Coronary artery (tissue), 2 donors: ENCODE measurements around the gene DTNB.
"Not testable (repeated sequence)": the region's sequence is repeated elsewhere in the genome, so short reads cannot be mapped to it uniquely, and the experiment has no call there.

ENCODE experiments used
- DNase-seq: peaks from one replicate; pipeline ENCODE4 v3.0.0-alpha.2; 2017; ENCODE audit warnings: low spot score
- H3K27ac ChIP-seq, 2 donors: fragments of 200-600 bp; sonication (generic); one replicate each; pipeline ENCODE4 v1.5.1; 2016 to 2019
- H3K4me3 ChIP-seq: fragments of 200-600 bp; sonication (generic); 2 replicates; pipeline ENCODE4 v1.5.1; 2016; ENCODE audit warnings: mild to moderate bottlenecking, moderate library complexity
- CTCF ChIP-seq: fragments of 200-600 bp; sonication (generic); IDR thresholded peaks from one replicate; pipeline ENCODE4 v1.5.1; 2019; ENCODE audit warnings: antibody characterized with exemption

Gene DTNB

GRCh38 chr2:25602333-25602723 is 71.0 kb downstream of the DTNB start:
- Histone ChIP-seq H3K4me3 (no peak overlapping the region), H3K27ac (no peak overlapping the region)
- no peak for DNase-seq
- TF ChIP-seq CTCF = no peak

DNA sequence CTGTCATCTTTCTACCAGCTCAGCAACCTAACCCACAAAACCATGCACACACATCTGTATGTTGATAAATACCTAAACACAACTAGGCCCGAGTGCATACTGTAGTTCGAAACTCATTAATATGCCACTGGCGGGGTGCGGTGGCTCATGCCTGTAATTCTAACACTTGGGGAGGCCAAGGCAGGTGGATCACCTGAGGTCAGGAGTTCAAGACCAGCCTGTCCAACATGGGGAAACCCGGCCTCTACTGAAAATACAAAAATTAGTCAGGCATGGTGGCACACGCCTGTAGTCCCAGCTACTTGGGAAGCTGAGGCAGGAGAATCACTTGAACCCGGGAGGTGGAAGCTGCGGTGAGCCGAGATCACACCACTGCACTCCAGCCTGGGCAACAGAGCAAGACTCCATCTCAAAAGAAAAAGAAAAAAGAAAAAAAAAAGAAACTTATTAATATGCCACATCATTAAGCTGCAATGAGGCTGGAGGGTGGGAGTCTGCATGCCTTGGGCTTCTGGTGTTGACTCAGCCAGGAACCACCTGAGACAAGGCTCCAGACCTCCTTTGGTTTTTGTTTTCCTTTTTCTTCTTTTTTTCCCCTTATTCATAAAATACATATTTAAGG is 71.6 kb downstream of the DTNB start:
- not testable (repeated sequence) for H3K27ac ChIP-seq, H3K4me3 ChIP-seq

GRCh38 chr2:25598911-25599310 is 74.5 kb downstream of the DTNB start:
- Histone ChIP-seq H3K27ac (no peak overlapping the region), H3K4me3 (no peak overlapping the region)
- no peak for DNase-seq
- no peak for TF ChIP-seq CTCF

More for the DNA sequence above, 71.6 kb downstream of the DTNB start:
- not testable (repeated sequence) for DNase-seq

DNA sequence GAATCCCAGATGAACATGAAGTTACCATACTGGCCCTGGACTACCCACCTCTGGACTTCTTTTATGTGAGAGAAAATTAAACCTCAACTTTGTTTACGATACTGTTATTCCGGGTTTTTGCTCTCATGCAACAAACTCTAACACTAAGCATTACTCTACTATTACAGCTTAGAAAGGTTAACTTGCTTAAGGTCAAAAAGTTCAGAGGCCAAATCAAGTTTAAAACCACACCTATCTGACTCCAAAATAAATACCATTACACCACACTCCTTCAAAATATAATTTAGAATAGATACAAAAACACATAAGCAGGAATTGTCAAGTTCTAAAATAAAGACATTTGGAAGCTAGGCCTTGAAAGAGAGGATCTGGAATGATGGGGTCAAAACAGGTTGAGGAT is 75.0 kb downstream of the DTNB start:
- no peak for DNase-seq
- H3K4me3 ChIP-seq = no peak overlapping the region
- no peak overlapping the region for H3K27ac ChIP-seq
- TF ChIP-seq CTCF = no peak

DNA sequence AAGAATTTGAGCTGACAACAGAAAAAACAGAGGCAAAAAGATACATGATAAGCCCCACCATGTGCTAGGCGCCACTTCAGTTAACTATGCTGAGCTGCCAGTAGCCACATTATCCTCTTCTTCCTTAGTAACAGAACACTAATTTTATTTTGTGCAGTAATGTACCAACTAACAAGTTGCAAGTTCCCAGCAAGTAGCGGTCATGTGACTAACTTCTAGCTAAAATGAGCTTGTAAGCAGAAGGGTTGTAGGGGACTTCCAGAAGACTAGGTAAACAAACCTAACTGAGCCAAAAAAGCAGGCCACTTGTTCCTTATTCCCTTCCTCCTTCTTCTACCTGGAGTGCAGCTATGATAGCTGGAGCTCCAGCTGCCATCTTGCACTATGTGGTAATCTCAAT is 75.5 kb downstream of the DTNB start:
- no peak overlapping the region for H3K4me3 ChIP-seq
- H3K27ac ChIP-seq = no peak overlapping the region
- no peak for TF ChIP-seq CTCF
- no peak for DNase-seq

GRCh38 chr2:25596516-25597244 is 76.7 kb downstream of the DTNB start:
- no peak for DNase-seq
- H3K4me3 ChIP-seq = no peak overlapping the region
- TF ChIP-seq CTCF = no peak
- H3K27ac ChIP-seq = no peak overlapping the region

DNA sequence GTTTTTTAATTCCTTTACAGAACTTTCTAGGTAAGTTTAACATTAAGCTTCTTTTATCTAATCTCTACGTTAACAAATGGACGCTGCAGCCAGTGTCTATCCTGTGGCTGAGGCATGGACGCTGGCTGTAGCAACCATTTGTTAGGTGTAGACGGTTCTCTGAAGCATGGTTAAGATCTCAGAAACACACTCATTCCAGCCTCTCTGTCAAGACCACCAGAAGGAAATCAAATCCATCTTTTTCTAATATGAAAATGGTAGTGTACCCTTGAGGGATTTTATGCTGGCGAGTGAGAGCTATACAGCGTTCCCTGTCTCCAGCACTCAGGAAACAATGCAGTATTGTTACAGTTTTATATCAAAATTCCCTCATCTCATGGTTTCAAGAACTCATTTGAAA is 78.0 kb downstream of the DTNB start:
- no peak for TF ChIP-seq CTCF
- DNase-seq = no peak
- no peak overlapping the region for H3K27ac ChIP-seq

More for the DNA sequence above, 78.0 kb downstream of the DTNB start:
- no peak overlapping the region for H3K4me3 ChIP-seq
